HCT116 (cell line): ENCODE measurements around the gene CBX4. TPM values are rescaled to one million over a fixed set of nuclear protein-coding genes. Genes with fewer than 3 reads are reported as not detected.

Experiments
- ATAC-seq: fragments of 200-7000 bp; cut with Tn5 transposase; 2 replicates; pipeline ENCODE4 v1.9.1; 2020; ENCODE audit warnings: mild to moderate bottlenecking, moderate library complexity
- BruUV-seq: library from RNA; stranded (reverse); fragments of 400-500 nt; replicated peaks from 2 replicates; lab custom pipeline; 2021; lab: Mats Ljungman, UMichigan
- CTCF ChIA-PET: fragments of 300-600 bp; sonication (Branson Sonifier 250); formaldehyde crosslinking; loops from one replicate; lab custom pipeline; 2021; ENCODE audit warnings: antibody characterized with exemption; lab: Charles Lee
- POLR2A ChIA-PET: fragments of 300-600, 350-600 bp; sonication (Branson Sonifier 250); formaldehyde crosslinking; loops from one replicate; lab custom pipeline; 2021; ENCODE audit warnings: antibody characterized with exemption; lab: Charles Lee
- RAD21 ChIA-PET, 2 experiments: fragments of 300-600 bp; sonication (Branson Sonifier 250); formaldehyde crosslinking; loops; one replicate each; lab custom pipeline; 2023; ENCODE audit warnings: low total read pairs in 2 of 2; ENCODE audit not compliant: uncharacterized antibody in 2 of 2, unreplicated experiment in 2 of 2, low non-redundant PET in 1 of 2; lab: Charles Lee
- DNase-seq: peaks from one replicate; pipeline ENCODE4 v3.0.0-alpha.2; 2010; ENCODE audit warnings: low read depth, low spot score
- H2AFZ ChIP-seq: fragments of 200-600 bp; shearing (Covaris generic), sonication (generic); 2 replicates; pipeline ENCODE4 v1.6.1; 2017; ENCODE audit warnings: low read depth, mixed run types, mixed read lengths, antibody characterized with exemption, low read length; ENCODE audit not compliant: poor library complexity, severe bottlenecking
- H3K27ac ChIP-seq: 2 replicates; pipeline ENCODE4 v1.5.1; 2012; ENCODE audit warnings: low read depth, low read length
- H3K27me3 ChIP-seq: fragments of 200-600 bp; sonication (generic); 2 replicates; pipeline ENCODE4 v1.6.1; 2016; ENCODE audit warnings: mixed run types, low read length, mixed read lengths; ENCODE audit not compliant: insufficient read depth
- H3K36me3 ChIP-seq, 2 experiments: fragments of 200-500 bp in 1 of 2; fragments of 200-600 bp in 1 of 2; sonication (Bioruptor generic) in 1 of 2; sonication (generic) in 1 of 2; 2 replicates each; pipeline versions ENCODE4 v1.5.1 to v1.6.1; 2014 to 2016; ENCODE audit warnings: low read length in 2 of 2, inconsistent platforms in 1 of 2, mixed read lengths in 1 of 2, mixed run types in 1 of 2; ENCODE audit not compliant: insufficient read depth in 2 of 2, control insufficient read depth in 1 of 2
- H3K4me1 ChIP-seq, 2 experiments: fragments of 200-600 bp in 1 of 2; sonication (generic) in 1 of 2; 2 replicates each; pipeline versions ENCODE4 v1.5.1 to v1.6.1; 2012 to 2017; ENCODE audit warnings: low read length in 2 of 2, inconsistent platforms in 1 of 2, mild to moderate bottlenecking in 1 of 2, mixed read lengths in 1 of 2, mixed run types in 1 of 2, moderate library complexity in 1 of 2; ENCODE audit not compliant: insufficient read depth in 2 of 2, control insufficient read depth in 1 of 2
- H3K4me2 ChIP-seq: fragments of 200-600 bp; sonication (generic); 2 replicates; pipeline ENCODE4 v1.6.1; 2017; ENCODE audit warnings: mixed run types, low read length, mixed read lengths
- H3K4me3 ChIP-seq, 2 experiments: fragments of 200-600 bp in 1 of 2; sonication (generic) in 1 of 2; replicated peaks in 1 of 2; 2 replicates each; pipeline ENCODE4 v1.5.1; 2011 to 2016; ENCODE audit warnings: low read length in 2 of 2, control low read depth in 1 of 2, low read depth in 1 of 2, mild to moderate bottlenecking in 1 of 2, mixed read lengths in 1 of 2, mixed run types in 1 of 2
- H3K79me2 ChIP-seq: fragments of 200-600 bp; sonication (generic); 2 replicates; pipeline ENCODE4 v1.6.1; 2017; ENCODE audit warnings: mild to moderate bottlenecking, mixed run types, low read length, moderate library complexity, mixed read lengths; ENCODE audit not compliant: insufficient read depth
- H3K9ac ChIP-seq: fragments of 200-600 bp; sonication (generic); 2 replicates; pipeline ENCODE4 v1.6.1; 2016; ENCODE audit warnings: low read length, mixed read lengths
- H3K9me2 ChIP-seq: fragments of 200-600 bp; sonication (generic), shearing (Covaris generic); 2 replicates; pipeline ENCODE4 v1.6.1; 2017; ENCODE audit warnings: mixed run types, mild to moderate bottlenecking, moderate library complexity; ENCODE audit not compliant: insufficient read depth
- H3K9me3 ChIP-seq, 2 experiments: fragments of 200-500 bp in 1 of 2; fragments of 200-600 bp in 1 of 2; sonication (Bioruptor generic) in 1 of 2; sonication (generic) in 1 of 2; 2 replicates each; pipeline ENCODE4 v1.6.1; 2014 to 2017; ENCODE audit warnings: low read length in 2 of 2, mixed read lengths in 2 of 2, inconsistent platforms in 1 of 2, low read depth in 1 of 2, mild to moderate bottlenecking in 1 of 2, mixed run types in 1 of 2, moderate library complexity in 1 of 2; ENCODE audit not compliant: control insufficient read depth in 1 of 2, insufficient read depth in 1 of 2
- H4K20me1 ChIP-seq: fragments of 200-600 bp; sonication (generic), shearing (Covaris generic); 2 replicates; pipeline ENCODE4 v1.6.1; 2017; ENCODE audit warnings: mixed run types, mild to moderate bottlenecking, moderate library complexity; ENCODE audit not compliant: insufficient read depth
- ELF1 ChIP-seq: IDR thresholded peaks from 2 replicates; pipeline ENCODE4 v1.6.1; 2012; ENCODE audit warnings: low read depth, borderline replicate concordance
- EZH2 ChIP-seq: fragments of 200-600 bp; sonication (generic); IDR thresholded peaks from 2 replicates; pipeline ENCODE4 v1.6.1; 2017; ENCODE audit warnings: antibody characterized with exemption, mixed run types
- JUND ChIP-seq: IDR thresholded peaks from 2 replicates; pipeline ENCODE4 v1.6.1; 2012
- POLR2AphosphoS5 ChIP-seq: IDR thresholded peaks from 2 replicates; pipeline ENCODE4 v1.6.1; 2011; ENCODE audit warnings: mild to moderate bottlenecking, low read depth, low read length, moderate library complexity
- TCF7L2 ChIP-seq: IDR thresholded peaks from 2 replicates; pipeline ENCODE4 v1.7.0; 2011; ENCODE audit warnings: borderline replicate concordance, inconsistent platforms; ENCODE audit not compliant: insufficient read depth, insufficient read length; ENCODE audit errors: extremely low read depth
- ZFX ChIP-seq: fragments of 450-650 bp; IDR thresholded peaks from 2 replicates; pipeline ENCODE4 v1.6.1; 2017
- intact Hi-C: fragments of 100-400 bp; cut with micrococcal nuclease; formaldehyde crosslinking; loops from 2 replicates; pipeline ENCODE4 v1.10.0; 2022
- total RNA-seq: library from RNA; stranded (reverse); gene quantifications from one replicate; pipeline ENCODE4 v1.2.1, GENCODE V29; 2021; ENCODE audit not compliant: unreplicated experiment
- TF ChIP-seq, protein P1 (sequence below): IDR thresholded peaks from 2 replicates; pipeline ENCODE4 v1.6.1; 2011; ENCODE audit warnings: mild to moderate bottlenecking, low read length, moderate library complexity; ENCODE audit not compliant: insufficient replicate concordance; ENCODE audit errors: extremely low read depth
- TF ChIP-seq, protein P2 (sequence below): IDR thresholded peaks from 2 replicates; pipeline ENCODE4 v1.6.1; 2012
- TF ChIP-seq, protein P3 (sequence below): IDR thresholded peaks from 2 replicates; pipeline ENCODE4 v1.6.1; 2012

The CBX4 gene
- total RNA-seq, 1 experiment from 2014 or later = 60.9 TPM

DNA sequence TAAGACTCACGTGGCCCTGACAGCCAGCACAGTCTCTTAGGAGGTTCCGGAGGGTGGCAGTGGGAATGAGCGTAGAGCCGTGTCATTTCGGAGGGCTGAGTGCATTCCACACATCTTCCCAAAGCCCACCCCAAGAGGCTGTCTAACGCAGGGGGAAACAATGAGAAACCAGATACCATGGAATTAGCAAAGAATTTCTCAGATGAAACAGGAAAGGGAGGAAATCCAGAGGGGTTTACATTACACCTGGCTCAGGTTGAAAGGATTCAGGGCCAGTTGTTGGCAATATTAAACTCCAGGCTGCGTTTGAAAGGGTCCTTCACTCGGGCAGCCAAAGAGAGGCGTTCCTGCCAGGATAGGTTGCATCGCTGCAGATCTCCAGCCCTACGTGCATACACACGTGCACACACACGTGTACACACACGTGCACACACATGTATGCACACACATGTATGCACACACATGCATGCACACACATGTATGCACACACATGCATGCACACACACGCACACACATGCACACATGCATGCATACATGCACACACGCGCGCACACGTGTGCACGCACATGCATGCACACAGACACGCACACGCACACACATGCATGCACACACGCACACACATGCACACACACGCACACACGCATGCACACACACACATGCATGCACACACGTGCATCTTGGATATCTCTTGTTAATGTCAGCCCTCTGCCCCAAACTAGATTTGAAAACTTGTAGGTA, 12.2 kb downstream of the CBX4 start:
- ChIA-PET CTCF (no interaction called here), POLR2A (interaction anchor here (0.6 kb wide), 1 partner anchor 12 kb away, joined by 7 read pairs; the partner anchor contains the start of gene CBX4), RAD21 (no interaction called here)
- Histone ChIP-seq H3K9me2 (no peaks in the 10 kb centered on the region), H2AFZ (no peak overlapping the region), H3K79me2 (no peaks in the 10 kb centered on the region), H3K4me2 (no peak overlapping the region), H3K4me1 (peaks cover 22 to 28% of the 10 kb centered on the region in 2 experiments; a peak in 3 of 4 replicates), H3K27ac (no peak overlapping the region), H3K36me3 (no peaks in the 10 kb centered on the region), H3K27me3 (no peaks in the 10 kb centered on the region), H3K9ac (no peak overlapping the region), H3K9me3 (no peaks in the 10 kb centered on the region), H3K4me3 (no peak overlapping the region), H4K20me1 (no peaks in the 10 kb centered on the region)
- intact Hi-C loops = no loop called here
- TF ChIP-seq, protein P1, sequence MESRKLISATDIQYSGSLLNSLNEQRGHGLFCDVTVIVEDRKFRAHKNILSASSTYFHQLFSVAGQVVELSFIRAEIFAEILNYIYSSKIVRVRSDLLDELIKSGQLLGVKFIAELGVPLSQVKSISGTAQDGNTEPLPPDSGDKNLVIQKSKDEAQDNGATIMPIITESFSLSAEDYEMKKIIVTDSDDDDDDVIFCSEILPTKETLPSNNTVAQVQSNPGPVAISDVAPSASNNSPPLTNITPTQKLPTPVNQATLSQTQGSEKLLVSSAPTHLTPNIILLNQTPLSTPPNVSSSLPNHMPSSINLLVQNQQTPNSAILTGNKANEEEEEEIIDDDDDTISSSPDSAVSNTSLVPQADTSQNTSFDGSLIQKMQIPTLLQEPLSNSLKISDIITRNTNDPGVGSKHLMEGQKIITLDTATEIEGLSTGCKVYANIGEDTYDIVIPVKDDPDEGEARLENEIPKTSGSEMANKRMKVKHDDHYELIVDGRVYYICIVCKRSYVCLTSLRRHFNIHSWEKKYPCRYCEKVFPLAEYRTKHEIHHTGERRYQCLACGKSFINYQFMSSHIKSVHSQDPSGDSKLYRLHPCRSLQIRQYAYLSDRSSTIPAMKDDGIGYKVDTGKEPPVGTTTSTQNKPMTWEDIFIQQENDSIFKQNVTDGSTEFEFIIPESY = no peak
- TF ChIP-seq, protein P2, sequence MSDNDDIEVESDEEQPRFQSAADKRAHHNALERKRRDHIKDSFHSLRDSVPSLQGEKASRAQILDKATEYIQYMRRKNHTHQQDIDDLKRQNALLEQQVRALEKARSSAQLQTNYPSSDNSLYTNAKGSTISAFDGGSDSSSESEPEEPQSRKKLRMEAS = no peak
- no peak for TF ChIP-seq ZFX
- TF ChIP-seq TCF7L2 = no peak
- no peak for TF ChIP-seq POLR2AphosphoS5
- no peak for TF ChIP-seq JUND
- TF ChIP-seq, protein P3, sequence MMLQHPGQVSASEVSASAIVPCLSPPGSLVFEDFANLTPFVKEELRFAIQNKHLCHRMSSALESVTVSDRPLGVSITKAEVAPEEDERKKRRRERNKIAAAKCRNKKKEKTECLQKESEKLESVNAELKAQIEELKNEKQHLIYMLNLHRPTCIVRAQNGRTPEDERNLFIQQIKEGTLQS = no peak
- no peak for TF ChIP-seq EZH2
- no peak for TF ChIP-seq ELF1
- DNase-seq (no peak), ATAC-seq (no peak)
- no TSS peak for BruUV-seq
